DOHH2 (cell line): Measurements from ENCODE around the gene DXO.
A peak's percentile ranks its signal among the peaks of the same experiment; 100 is the strongest.

Source experiments
- H3F3A ChIP-seq: fragments of 200-600 bp; sonication (generic), shearing (Covaris generic); 2 replicates; pipeline ENCODE4 v1.6.0; 2016; ENCODE audit warnings: antibody characterized with exemption, mild to moderate bottlenecking; ENCODE audit not compliant: control insufficient read depth, insufficient read depth
- H3K27ac ChIP-seq: fragments of 200-600 bp; sonication (generic); 2 replicates; pipeline ENCODE4 v1.5.1; 2014; ENCODE audit warnings: low read depth, mild to moderate bottlenecking, low read length, moderate library complexity
- H3K27me3 ChIP-seq: fragments of 200-600 bp; sonication (generic); 2 replicates; pipeline ENCODE4 v1.6.1; 2014; ENCODE audit warnings: mild to moderate bottlenecking, low read length, mixed read lengths; ENCODE audit not compliant: control insufficient read depth
- H3K36me3 ChIP-seq: fragments of 200-600 bp; sonication (generic); 2 replicates; pipeline ENCODE4 v1.6.1; 2014; ENCODE audit warnings: mild to moderate bottlenecking, low read length, moderate library complexity, mixed read lengths; ENCODE audit not compliant: control insufficient read depth
- H3K4me1 ChIP-seq: fragments of 200-600 bp; sonication (generic); 2 replicates; pipeline ENCODE4 v1.6.1; 2014; ENCODE audit warnings: mild to moderate bottlenecking, low read length, mixed read lengths; ENCODE audit not compliant: control insufficient read depth
- H3K4me2 ChIP-seq: fragments of 200-600 bp; sonication (generic); 2 replicates; pipeline ENCODE4 v1.6.0; 2014; ENCODE audit warnings: mild to moderate bottlenecking, low read length, moderate library complexity
- H3K4me3 ChIP-seq: fragments of 200-600 bp; sonication (generic); 2 replicates; pipeline ENCODE4 v1.5.1; 2014; ENCODE audit warnings: mild to moderate bottlenecking, low read length, mixed read lengths
- H3K79me2 ChIP-seq: fragments of 200-600 bp; sonication (generic); 2 replicates; pipeline ENCODE4 v1.6.1; 2014; ENCODE audit warnings: mild to moderate bottlenecking, low read length, mixed read lengths; ENCODE audit not compliant: control insufficient read depth
- H3K9me2 ChIP-seq: fragments of 200-600 bp; sonication (generic); replicated peaks from 2 replicates; pipeline ENCODE4 v1.6.1; 2014; ENCODE audit warnings: mild to moderate bottlenecking, low read length, mixed read lengths; ENCODE audit not compliant: control insufficient read depth
- H3K9me3 ChIP-seq: fragments of 200-600 bp; sonication (generic); 2 replicates; pipeline ENCODE4 v1.6.1; 2014; ENCODE audit warnings: antibody characterized with exemption, low read length, mixed read lengths; ENCODE audit not compliant: control insufficient read depth, insufficient read depth
- H4K20me1 ChIP-seq: fragments of 200-600 bp; sonication (generic); 2 replicates; pipeline ENCODE4 v1.6.0; 2014; ENCODE audit warnings: low read depth, mild to moderate bottlenecking, antibody characterized with exemption, low read length, moderate library complexity; ENCODE audit not compliant: control insufficient read depth, insufficient read depth
- EZH2phosphoT487 ChIP-seq: fragments of 200-600 bp; sonication (generic); IDR thresholded peaks from 2 replicates; pipeline ENCODE4 v1.6.1; 2017; ENCODE audit warnings: borderline replicate concordance, mild to moderate bottlenecking, antibody characterized with exemption, low read length, moderate library complexity, mixed read lengths
- TF ChIP-seq, protein P1 (sequence below): fragments of 200-600 bp; sonication (generic); IDR thresholded peaks from one replicate; pipeline ENCODE4 v1.5.1; 2014; ENCODE audit warnings: antibody characterized with exemption, mild to moderate bottlenecking, low read depth, low read length; ENCODE audit not compliant: poor library complexity, severe bottlenecking

Gene DXO

DNA sequence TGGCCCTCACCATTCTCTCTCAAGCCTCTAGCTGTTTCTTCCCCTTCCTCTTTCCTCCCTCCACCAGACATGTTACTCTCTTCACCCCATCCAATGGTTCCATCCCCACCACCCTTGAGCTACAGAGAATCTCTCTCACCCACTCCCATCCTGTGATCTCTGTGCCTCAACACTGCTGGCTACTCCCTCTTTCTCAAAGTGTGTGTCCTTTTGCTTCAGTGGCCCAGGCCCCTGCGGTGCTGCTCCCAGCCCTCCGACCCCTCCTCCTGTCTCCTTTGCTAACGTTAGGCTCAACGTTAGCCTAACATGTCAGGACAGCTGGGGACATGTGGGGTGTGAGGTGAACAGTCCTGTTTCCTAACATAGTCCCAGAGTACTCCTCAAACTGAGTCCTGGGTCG is 19.0 kb downstream of the DXO start:
- no peaks in the 10 kb centered on the region for H3K9me3 ChIP-seq
- H3K4me1 ChIP-seq: peaks cover 6% of the 10 kb centered on the region
- no peak overlapping the region for H3K27ac ChIP-seq
- H3K36me3 ChIP-seq: peaks cover 56% of the 10 kb centered on the region
- TF ChIP-seq, protein P1, sequence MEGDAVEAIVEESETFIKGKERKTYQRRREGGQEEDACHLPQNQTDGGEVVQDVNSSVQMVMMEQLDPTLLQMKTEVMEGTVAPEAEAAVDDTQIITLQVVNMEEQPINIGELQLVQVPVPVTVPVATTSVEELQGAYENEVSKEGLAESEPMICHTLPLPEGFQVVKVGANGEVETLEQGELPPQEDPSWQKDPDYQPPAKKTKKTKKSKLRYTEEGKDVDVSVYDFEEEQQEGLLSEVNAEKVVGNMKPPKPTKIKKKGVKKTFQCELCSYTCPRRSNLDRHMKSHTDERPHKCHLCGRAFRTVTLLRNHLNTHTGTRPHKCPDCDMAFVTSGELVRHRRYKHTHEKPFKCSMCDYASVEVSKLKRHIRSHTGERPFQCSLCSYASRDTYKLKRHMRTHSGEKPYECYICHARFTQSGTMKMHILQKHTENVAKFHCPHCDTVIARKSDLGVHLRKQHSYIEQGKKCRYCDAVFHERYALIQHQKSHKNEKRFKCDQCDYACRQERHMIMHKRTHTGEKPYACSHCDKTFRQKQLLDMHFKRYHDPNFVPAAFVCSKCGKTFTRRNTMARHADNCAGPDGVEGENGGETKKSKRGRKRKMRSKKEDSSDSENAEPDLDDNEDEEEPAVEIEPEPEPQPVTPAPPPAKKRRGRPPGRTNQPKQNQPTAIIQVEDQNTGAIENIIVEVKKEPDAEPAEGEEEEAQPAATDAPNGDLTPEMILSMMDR: no peak
- no peak for TF ChIP-seq EZH2phosphoT487
- H3K9me2 ChIP-seq: no peaks in the 10 kb centered on the region
- H4K20me1 ChIP-seq: no peaks in the 10 kb centered on the region
- peaks cover 13% of the 10 kb centered on the region for H3K79me2 ChIP-seq
- no peaks in the 10 kb centered on the region for H3F3A ChIP-seq
- H3K4me3 ChIP-seq: no peak overlapping the region
- H3K27me3 ChIP-seq: no peaks in the 10 kb centered on the region
- H3K4me2 ChIP-seq: no peak overlapping the region

DNA sequence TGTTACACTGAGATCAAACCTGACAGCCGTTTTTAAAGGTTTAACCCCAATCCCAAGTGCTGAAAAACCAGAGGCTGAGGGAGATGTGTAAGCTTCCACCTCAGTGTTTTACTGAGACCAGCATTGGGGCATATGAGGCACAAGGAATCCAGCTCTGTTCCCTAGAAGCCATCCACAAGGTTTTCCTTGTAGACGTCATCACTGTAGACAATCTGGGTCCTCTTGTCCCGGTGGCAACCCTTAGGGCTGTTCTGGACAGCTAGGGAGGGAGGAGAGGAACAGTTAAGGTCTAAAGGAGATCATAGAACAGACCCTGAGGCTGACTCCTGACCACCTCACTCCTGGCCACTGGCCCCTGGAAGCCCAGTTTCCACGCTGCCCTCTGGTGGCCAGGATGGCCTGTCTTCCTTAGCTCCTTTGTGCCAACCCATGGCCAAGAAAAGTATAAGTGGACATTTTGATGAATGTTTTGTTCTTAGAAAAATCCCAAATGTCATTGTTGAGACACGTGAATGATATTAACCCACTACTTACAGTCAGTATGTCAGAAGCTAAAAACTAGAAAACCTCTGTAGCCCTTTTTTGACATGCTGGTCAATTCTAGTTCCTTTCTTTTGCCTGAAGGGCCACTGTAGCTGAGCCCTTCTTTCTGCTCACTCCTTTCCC is 19.7 kb downstream of the DXO start:
- Histone ChIP-seq H3K79me2 (peaks cover 7% of the 10 kb centered on the region), H3F3A (no peaks in the 10 kb centered on the region), H3K36me3 (peaks cover 55% of the 10 kb centered on the region), H3K4me3 (no peak overlapping the region), H3K9me2 (no peaks in the 10 kb centered on the region), H3K27me3 (no peaks in the 10 kb centered on the region), H3K4me2 (no peak overlapping the region), H3K27ac (no peak overlapping the region), H3K9me3 (no peaks in the 10 kb centered on the region), H4K20me1 (no peaks in the 10 kb centered on the region), H3K4me1 (no peaks in the 10 kb centered on the region)
- TF ChIP-seq, protein P1: peak; percentile 65
- TF ChIP-seq EZH2phosphoT487: no peak

DNA sequence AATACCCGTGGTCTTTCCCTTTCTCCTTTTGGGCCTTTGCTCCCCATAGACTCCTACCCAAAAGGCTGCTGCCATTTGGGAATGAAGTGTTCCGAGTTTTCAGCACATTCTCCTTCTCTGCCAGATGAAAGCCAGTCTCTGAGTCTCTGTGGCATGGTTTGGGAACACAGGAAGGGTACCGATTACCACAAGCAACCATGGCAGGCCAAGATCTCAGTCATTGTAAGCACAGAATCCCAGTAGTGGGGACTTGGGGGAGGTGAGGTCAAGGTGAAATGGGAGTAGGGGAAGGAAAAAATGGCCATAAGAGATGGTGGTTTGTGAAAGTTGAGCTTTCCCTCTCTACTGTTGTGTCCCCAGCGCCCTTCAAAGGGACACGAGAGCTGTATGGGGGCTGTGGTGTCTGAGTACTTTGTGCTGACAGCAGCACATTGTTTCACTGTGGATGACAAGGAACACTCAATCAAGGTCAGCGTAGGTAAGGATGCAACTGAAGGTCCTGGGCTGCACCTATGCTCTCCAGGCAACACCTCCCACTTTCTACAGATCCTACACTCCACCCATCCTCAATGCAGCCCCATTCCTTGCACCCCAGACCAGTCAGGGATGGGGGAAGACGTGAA is 21.9 kb downstream of the DXO start:
- Histone ChIP-seq H3K9me2 (no peaks in the 10 kb centered on the region), H3K4me1 (no peaks in the 10 kb centered on the region), H3K9me3 (no peaks in the 10 kb centered on the region), H3K4me3 (no peak overlapping the region), H3K27ac (no peak overlapping the region), H3K4me2 (no peak overlapping the region), H3K79me2 (no peaks in the 10 kb centered on the region), H4K20me1 (no peaks in the 10 kb centered on the region), H3K27me3 (no peaks in the 10 kb centered on the region), H3K36me3 (peaks cover 40% of the 10 kb centered on the region), H3F3A (no peaks in the 10 kb centered on the region)
- TF ChIP-seq EZH2phosphoT487: no peak
- TF ChIP-seq, protein P1: no peak
